ENCODE measurements around the gene SEMA4D.
"Not testable (repeated sequence)": the region's sequence is repeated elsewhere in the genome, so short reads cannot be mapped to it uniquely, and the experiment has no call there.

Gene SEMA4D

GRCh38 chr9:89351584-89352300 is 146.2 kb downstream of the SEMA4D start:
- TF ChIP-seq CTCF (IDR thresholded peaks at IDR 0.05; ENCODE audit: control extremely low read depth, extremely low read depth, low read depth, missing control alignments), result no peak
- POLR2A ChIA-PET, result no interaction called here
- DNase-seq (ENCODE audit: extremely low spot score), result no peak
- CTCF ChIA-PET, result interaction anchor here (1.0 to 1.5 kb wide), 5 partner anchors 9 to 197 kb away, joined by 3 to 5 read pairs (median 4); partner anchors contain the start of gene SECISBP2

DNA sequence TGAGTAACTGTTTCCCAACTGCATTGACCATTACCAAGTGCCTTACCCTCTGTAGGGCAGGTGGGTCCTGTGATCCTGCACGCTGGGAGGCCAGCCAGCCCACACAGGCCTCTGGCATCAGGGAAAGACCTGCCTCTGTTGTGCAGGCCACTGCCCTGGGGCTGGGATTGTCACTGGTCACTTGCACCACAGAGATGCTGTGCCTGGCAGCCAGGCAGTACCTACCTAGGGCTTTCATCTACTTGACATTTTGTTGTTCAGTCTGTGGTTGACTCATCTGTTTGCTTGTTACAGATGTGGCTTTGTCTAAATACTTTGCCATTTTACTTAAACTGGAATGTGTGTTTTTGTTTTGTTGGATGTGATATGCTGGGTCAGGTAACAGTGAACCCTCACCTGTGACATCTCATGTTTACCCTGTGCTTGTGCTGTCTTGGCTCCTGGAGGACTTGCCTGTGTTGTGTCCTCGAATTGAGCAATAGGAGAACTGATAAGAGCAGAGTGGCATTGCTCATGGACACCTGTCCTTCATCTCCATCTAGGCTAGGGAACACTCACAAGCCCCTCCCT is 146.8 kb downstream of the SEMA4D start:
- CTCF ChIA-PET, result interaction anchor here (1.0 to 1.5 kb wide), 4 partner anchors 8 to 33 kb away, joined by 3 to 5 read pairs (median 4); partner anchors contain the start of gene SECISBP2
- no peak for DNase-seq (ENCODE audit: extremely low spot score)
- POLR2A ChIA-PET, result no interaction called here
- no peak for TF ChIP-seq CTCF (IDR thresholded peaks at IDR 0.05; ENCODE audit: control extremely low read depth, extremely low read depth, low read depth, missing control alignments)

- ChIA-PET POLR2A (no interaction called here), CTCF (interaction anchor here (0.9 to 5.3 kb wide), 4 partner anchors 8 to 199 kb away, joined by 3 to 22 read pairs (median 7); no protein-coding TSS in a partner anchor)
- TF ChIP-seq CTCF (IDR thresholded peaks at IDR 0.05; ENCODE audit: control extremely low read depth, extremely low read depth, low read depth, missing control alignments), result no peak
- no peak for DNase-seq (ENCODE audit: extremely low spot score)
Observed at GRCh38 chr9:89349607-89350006, 148.3 kb downstream of the SEMA4D start.

DNA sequence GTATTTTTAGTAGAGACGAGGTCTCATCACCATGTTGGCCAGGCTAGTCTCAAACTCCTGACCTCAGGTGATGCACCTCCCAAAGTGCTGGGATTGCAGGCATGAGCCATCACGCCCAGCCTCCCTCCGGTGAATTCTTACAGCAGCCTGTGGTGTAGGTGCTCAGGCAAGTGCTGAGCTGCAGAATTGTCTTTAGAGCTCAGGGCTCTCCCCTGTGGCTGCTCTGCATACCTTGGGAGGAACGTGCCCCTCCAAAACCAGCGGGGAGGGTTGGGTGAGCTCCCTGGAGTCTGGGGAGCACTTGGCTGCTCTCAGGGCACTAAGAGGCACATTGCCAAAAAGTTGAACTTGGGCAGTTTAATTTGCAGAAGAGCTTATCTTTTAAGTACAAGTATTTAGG is 150.3 kb downstream of the SEMA4D start:
- ChIA-PET POLR2A (interaction anchor here (0.7 kb wide), 1 partner anchor 15 kb away, joined by 8 read pairs; no protein-coding TSS in a partner anchor), CTCF (interaction anchor here (0.8 to 5.3 kb wide), 6 partner anchors 10 to 29 kb away, joined by 3 to 22 read pairs (median 4); partner anchors contain the start of gene SECISBP2)
- DNase-seq (ENCODE audit: extremely low spot score), result no peak
- no peak for TF ChIP-seq CTCF (IDR thresholded peaks at IDR 0.05; ENCODE audit: control extremely low read depth, extremely low read depth, low read depth, missing control alignments)

- no peak for TF ChIP-seq CTCF (IDR thresholded peaks at IDR 0.05; ENCODE audit: control extremely low read depth, extremely low read depth, low read depth, missing control alignments)
- POLR2A ChIA-PET, result no interaction called here
- CTCF ChIA-PET, result interaction anchor here (5.3 kb wide), 1 partner anchor 11 kb away, joined by 22 read pairs; no protein-coding TSS in a partner anchor
- DNase-seq (ENCODE audit: extremely low spot score), result no peak
Observed at GRCh38 chr9:89346696-89347095, 151.2 kb downstream of the SEMA4D start.

DNA sequence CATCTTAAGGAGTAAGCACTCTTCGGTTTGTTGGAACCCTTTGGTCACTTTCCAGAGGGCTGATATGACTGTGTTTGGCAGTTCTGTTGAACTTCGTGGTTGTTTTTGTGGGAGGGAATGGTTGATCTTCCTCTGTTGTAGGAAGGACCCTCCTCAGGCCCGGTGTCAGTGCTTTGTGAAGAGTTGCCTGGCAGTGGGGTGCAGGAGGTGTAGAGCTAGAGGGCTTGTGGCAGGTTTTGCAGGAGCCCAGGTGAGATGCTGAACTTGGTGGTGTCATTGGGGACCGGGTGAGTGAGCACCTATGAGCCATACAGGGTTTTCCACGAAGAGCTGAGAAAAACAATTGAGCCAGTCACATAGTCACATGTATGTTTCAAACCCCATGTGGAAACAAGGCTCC is 152.4 kb downstream of the SEMA4D start:
- ChIA-PET CTCF (interaction anchor here (5.3 kb wide), 1 partner anchor 12 kb away, joined by 22 read pairs; no protein-coding TSS in a partner anchor), POLR2A (no interaction called here)
- no peak for DNase-seq (ENCODE audit: extremely low spot score)
- no peak for TF ChIP-seq CTCF (IDR thresholded peaks at IDR 0.05; ENCODE audit: control extremely low read depth, extremely low read depth, low read depth, missing control alignments)

GRCh38 chr9:89343812-89344211 is 154.1 kb downstream of the SEMA4D start:
- POLR2A ChIA-PET; DNase-seq (ENCODE audit: extremely low spot score): not testable (repeated sequence)
- CTCF ChIA-PET, result interaction anchor here (1.4 to 1.6 kb wide), 3 partner anchors 8 to 16 kb away, joined by 4 to 5 read pairs (median 5); no protein-coding TSS in a partner anchor
